ENCODE data around the gene CCND3.

DNA sequence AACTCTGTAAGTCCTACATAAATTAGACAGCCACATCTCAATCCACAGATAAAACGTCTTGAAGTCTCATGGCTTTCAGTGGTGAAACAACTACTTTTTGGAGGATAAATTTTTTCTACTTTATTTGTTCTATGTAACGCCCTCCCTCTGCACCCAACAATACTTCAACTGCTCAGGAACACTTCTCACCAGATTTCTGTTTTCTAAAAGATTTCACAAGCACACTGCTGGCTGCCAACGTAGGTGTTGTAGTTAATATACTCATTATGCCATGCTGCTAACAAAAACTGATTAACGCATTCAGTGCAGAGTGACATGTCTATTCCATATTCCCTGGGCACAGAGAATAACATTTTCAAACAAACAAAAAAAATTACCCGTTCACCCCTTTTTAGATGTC lies 56.7 kb downstream of the CCND3 start:
- TF ChIP-seq POLR2A (IDR thresholded peaks at IDR 0.05; ENCODE audit: low read depth, low read length) (no peak), SPI1 (IDR thresholded peaks at IDR 0.05; ENCODE audit: low read depth, low read length) (no peak)

Data from GM12891 (cell line).